Amniotic stem cell (primary cell): ENCODE data around the gene NRARP.

ENCODE experiments used
- DNase-seq: peaks from one replicate; lab custom pipeline; 2025; lab: John Stamatoyannopoulos, UW

NRARP gene

GRCh38 chr9:137297966-137298365 is 4.1 kb downstream of the NRARP start:
- DNase-seq: no peak

- no peak for DNase-seq
These were observed 5.1 kb downstream of the NRARP start for GRCh38 chr9:137296670-137297664.

- no peak for DNase-seq
These were observed 6.0 kb downstream of the NRARP start for GRCh38 chr9:137295849-137296669.

DNA sequence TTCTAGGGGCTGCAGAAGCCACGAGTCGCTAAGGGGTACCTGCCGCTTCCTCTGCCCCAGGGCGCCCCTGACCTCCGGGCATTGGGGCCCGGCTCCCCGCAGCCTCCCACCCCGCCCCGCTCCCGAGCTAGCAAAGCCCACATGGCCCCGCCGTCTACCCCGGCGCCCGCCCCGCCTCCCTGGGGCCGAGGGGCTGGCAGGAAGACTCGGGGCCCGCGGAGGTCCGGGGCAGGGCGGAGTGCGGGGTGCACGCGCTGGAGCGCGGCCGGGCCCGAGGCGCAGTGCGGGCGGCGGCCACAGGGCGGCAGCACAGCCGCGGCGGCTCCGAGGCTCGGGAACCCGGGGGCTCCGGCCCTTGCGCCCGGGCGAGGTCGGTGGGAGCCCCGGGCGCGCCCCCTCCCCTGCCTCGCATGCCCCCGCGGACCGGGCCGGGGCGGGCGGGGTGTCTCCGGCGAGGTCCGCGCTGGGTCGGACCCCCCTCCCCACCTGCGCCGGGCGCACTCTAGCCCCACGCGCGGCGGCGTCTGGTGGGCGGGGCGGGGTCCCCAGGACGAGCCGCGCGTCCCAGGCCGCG is 6.7 kb downstream of the NRARP start:
- no peak for DNase-seq

GRCh38 chr9:137294681-137295237 is 7.3 kb downstream of the NRARP start:
- DNase-seq: no peak

- DNase-seq: no peak
These were observed 7.9 kb downstream of the NRARP start for GRCh38 chr9:137294091-137294680.

DNA sequence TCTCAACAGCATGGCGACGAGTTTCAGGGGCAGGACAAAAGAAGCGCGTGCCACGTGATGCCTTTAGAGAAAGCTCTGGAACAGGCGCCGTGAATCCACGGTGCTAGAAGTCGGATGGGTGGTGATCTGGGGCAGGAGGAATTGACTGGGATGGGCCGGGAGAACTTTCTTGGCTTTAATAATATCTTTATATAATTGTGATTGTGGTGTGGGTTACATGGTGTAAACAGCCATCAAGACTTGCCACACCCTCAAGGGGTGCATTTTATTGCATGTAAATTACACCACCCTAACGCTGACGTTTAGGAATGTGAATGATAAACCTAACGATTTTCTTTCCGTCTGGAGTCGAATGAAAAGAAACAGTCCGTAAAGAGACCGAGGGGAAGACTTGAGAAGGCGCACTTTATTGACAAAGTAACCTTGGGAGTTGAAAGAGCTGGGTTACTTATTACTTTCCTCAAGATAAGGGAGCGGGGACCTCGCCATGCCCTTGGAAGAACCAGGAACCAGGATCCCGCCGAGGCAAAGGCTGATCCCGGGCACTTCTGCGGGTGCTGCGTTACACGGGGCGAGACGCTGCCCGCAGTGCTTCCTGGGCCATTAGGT is 8.5 kb downstream of the NRARP start:
- no peak for DNase-seq

DNA sequence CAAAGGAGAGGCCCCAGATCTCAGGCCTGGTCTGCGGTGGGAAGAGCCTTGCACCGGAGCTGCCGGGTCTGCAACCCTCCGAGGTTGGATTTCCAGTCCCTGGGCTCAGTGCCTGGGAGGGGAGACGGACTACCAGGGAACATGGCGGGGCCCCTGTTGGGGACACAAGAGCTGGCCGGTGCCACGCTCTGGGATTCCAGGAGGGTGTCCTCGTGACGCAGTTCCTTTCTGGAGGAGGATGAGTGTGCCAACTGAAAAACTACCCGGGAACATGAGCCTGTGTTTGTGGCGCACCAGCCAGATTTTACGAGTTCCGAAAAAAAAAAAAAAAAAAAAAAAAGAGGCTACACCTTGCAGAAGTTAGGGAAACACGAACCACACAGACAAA is 9.0 kb downstream of the NRARP start:
- no peak for DNase-seq

DNA sequence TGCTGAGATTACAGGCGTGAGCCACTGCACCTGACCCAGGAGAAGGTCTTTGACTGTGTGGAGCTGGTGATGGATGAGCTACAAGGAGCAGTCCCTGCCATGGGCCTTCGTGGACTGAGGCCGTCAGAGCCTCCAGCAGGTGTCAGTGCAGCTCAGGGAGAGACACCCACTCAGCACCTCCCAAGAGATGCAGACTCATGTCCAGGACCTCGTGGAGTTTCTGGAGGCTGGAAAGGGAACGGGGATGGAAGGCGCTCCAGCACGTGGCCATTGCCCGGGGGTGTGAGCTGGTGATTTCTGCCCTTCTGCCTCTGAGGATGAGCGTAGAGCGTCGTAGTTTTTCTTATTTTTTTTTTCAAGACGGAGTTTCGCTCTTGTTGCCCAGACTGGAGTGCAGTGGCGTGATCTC is 15.1 kb downstream of the NRARP start:
- no peak for DNase-seq

- DNase-seq: no peak
These were observed 20.5 kb downstream of the NRARP start for GRCh38 chr9:137281345-137282116.

GRCh38 chr9:137280474-137281344 is 21.4 kb downstream of the NRARP start:
- DNase-seq: no peak

DNA sequence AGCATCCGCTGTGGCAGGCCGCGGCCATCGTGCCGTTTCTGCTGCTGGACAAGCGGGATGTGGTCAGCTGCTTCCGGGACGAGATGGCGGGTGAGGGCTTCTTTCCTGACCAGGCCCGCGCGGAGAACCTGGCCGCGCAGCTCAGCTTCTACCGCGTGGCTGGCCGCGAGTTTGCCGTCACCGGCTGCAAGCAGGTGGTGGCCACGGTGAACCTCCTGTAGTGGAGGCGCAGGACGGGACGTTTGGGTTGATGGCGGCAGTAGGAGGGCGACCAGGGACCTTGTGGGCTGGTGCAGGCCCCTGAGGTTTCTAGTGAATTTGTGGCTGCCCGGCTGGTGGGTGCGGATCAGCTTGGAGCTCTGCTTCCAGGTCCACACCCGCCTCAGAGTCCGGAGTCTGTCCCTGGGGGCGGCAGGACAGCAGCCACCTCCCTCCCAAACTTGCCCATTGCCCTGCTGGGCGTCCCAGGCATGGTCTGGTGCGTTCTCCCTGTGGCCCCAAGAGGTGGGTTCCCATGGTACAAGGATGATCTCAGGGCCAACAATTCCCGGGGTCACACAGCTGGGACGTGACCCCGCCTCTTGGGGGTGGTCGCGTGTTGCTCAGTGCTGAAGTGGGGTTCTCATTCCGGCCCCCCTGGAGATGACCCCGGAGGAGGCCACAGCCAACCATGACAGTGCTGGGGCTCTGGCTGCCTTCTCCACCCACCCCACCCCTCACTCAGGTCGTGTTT is 22.2 kb downstream of the NRARP start:
- no peak for DNase-seq

DNA sequence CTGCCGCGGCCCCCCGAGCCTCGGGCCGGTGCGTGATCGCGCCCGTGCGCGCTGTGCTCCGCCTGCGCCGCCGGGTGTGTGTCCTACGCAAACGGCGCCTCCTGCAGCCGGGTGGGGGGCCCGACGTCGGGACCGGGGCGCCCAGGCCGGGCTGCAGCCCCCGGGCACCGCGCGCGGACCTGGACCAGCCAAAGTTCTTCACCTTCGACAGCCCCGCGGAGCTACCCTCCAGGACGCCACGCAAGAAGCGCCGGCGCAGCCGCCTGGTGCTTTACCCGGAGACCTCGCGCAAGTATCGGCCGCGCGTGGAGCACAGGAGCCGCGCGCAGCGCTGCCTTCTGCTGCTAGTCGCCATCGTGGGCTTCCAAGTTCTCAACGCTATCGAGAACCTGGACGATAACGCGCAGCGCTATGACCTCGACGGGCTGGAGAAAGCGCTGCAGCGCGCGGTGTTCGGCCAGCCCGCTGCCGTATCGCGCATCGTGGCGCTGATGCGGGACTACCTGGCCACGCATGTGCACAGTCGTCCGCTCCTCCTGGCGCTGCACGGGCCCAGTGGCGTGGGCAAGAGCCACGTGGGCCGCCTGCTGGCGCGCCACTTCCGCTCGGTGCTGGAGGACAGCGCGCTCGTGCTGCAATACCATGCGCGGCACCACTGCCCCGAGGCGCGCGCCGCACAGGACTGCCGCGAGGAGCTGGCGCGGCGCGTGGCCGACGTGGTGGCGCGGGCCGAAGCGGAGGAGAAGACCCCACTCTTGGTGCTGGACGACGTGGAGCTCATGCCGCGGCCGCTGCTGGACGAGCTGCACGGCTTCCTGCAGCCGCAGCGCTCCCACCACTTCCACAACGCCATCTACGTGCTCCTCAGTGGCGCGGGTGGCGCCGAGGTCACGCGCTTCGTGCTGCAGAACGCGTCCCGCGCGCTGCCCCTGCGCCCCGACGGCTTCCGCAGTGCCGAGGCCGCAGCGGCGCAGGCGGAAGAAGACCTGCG is 23.1 kb downstream of the NRARP start:
- no peak for DNase-seq

DNA sequence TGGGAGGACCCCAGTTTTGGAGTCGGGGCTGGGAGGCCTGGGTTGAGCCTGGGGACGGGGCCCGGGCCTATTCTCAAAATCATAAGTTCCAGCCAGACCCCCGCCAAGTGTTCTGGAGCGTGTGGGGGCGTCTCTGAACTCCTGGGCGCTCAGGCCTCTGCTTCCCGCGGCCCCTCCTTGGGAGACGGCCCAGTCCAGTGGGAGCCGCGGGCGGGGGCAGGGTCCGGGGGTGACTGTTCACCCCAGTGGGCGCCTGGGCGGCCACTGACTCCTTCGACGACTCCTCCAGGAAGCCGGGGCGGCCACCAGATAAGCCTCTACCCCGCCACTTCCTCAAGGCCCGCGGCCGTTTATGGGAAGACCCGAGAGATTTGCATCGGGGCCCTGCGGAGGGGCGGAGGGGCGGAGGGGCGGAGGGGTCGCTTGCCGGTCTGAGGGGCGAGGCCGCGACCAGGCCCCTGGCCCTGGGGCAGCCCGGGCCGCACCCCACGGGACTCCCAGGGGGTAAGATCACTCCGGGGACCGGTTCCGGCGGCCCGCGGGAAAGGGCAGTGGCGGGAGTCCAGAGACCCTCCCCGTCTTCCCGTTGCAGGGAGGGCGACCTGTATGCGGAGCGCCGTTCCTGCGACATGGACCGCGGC is 23.9 kb downstream of the NRARP start:
- no peak for DNase-seq

GRCh38 chr9:137277329-137278041 is 24.6 kb downstream of the NRARP start, which contains the start of gene TOR4A:
TSS of gene TOR4A (plus strand) at chr9:137277726. CDS start at chr9:137278690, 964 bp downstream.
- peak; percentile 88 for DNase-seq
